HG03280 (cell line): ENCODE measurements around the gene KICS2.
"Not testable (repeated sequence)": the region's sequence is repeated elsewhere in the genome, so short reads cannot be mapped to it uniquely, and the experiment has no call there.

Experiments used
- ATAC-seq: cut with Tn5 transposase; IDR thresholded peaks from one replicate; pipeline ENCODE4 v1.9.1; 2021; ENCODE audit warnings: mild to moderate bottlenecking, moderate library complexity; ENCODE audit not compliant: unreplicated experiment

KICS2 gene

DNA sequence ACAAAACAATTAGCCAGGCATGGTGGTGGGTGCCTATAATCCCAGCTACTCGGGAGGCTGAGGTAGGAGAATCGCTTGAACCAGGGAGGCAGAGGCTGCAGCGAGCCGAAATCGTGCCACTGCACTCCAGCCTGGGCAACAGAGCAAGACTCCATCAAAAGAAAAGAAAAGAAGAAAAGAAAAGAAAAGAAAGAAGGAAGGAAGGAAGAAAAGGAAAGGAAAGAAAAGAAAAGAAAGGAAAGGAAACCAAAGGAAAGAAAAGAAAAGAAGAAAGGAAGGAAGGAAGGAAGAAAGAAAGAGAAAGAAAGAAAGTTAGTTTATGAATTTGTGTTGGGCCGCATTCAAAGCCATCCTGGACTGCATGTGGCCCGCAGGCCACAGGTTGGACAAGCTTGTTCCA lies 4.5 kb downstream of the KICS2 start:
- not testable (repeated sequence) for ATAC-seq

DNA sequence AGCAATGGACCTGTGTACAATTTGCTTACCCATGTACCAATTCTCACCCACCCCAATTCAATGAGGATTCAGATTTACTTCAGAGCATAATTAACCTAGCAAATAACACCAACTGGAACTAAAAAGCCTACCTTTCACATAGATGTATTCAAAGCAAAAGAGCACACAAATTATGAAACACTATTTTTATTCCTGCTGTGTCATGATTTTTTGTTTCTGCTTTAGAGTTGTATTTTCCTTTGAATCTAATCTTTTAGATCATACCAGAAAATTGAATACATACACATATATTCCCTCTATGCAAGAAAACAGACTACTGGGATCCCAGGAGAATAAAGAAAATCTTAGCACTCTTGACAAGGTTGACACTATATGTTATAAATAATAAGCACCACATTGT lies 5.9 kb downstream of the KICS2 start:
- no peak for ATAC-seq

- no peak for ATAC-seq
Measured at GRCh38 chr12:64212119-64212746, 9.9 kb downstream of the KICS2 start.

DNA sequence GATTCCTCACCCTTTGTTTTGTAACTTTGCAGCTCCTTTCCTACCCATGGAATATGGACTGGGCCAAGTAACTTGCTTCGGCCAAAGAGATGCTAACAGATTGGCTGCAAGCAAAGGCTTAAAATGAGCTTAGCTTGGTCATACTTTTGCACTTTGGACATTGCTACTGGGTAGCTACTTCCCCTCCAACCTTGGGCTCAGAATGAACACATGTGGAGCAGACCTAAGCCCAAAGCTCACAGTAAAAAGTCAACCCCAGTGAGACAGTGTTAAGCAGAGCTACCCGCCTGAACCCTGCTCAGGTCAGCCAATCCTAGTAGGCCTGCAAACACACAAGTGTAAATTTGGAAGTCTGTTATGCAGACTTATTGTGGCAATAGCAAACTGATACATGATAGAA lies 14.6 kb downstream of the KICS2 start:
- ATAC-seq: no peak

GRCh38 chr12:64205542-64205941 lies 16.6 kb downstream of the KICS2 start:
- ATAC-seq: no peak

GRCh38 chr12:64203775-64204174 lies 18.3 kb downstream of the KICS2 start:
- ATAC-seq: no peak

DNA sequence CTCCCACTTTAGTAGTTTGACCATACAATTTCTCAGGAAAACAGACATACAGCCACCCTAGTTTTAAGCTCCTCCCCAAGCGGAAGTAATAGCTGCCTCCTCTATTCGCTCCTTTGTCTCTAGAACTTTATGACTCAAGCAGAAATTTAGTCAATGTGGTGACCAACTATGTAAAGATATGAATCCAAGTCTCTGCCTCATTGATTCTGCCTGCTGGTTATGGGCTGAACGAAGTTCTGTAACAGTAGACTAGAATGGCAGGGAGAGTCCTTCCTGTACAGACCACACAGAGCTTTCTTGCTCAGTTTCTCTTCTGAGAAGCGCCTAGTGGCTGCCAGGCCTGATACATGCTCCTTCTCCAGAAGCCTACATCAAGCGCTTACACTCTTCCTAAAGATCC lies 19.1 kb downstream of the KICS2 start:
- no peak for ATAC-seq

DNA sequence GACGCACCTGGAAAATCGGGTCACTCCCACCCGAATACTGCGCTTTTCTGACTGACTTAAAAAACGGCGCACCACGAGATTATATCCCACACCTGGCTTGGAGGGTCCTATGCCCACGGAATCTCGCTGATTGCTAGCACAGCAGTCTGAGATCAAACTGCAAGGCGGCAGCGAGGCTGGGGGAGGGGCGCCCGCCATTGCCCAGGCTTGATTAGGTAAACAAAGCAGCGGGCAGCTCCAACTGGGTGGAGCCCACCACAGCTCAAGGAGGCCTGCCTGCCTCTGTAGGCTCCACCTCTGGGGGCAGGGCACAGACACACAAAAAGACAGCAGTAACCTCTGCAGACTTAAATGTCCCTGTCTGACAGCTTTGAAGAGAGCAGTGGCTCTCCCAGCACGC lies 26.3 kb downstream of the KICS2 start:
- not testable (repeated sequence) for ATAC-seq

DNA sequence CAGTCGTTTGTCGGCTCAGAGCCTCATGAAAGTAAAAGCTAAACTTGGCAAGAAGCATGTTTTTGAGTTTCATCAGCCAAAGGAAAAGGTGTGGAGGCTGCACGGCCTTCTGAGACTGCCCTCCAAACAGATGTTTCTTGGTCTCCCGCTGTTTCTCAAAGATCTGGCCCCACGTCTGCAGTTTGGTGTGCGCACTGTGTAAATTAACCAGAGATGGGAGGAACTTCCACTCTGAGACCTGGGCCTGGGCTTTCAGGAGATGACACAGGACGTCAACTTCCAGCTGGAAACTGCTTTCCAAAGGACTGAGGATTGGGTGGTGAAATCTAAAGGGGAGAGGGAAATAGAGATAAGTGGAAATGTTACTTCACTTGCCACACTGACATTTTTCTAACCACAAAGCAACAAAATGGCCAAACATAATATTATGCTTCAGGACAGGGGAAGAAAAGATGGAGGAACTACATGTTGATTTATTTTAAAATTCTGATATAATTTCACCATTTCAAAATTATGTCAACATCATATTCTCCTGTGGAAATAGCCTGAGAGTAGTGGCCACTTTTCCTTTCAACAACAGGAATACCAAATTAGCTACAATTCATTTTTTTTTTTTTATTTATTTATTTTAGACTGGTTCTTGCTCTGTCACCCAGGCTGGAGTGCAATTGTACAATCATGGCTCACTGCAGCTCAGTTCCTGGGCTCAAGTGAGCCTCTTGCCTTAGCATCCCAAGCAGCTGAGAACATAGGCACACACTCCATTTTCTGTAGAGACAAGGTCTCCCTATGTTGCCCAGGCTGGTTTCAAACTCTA lies 27.6 kb downstream of the KICS2 start:
- ATAC-seq: no peak

DNA sequence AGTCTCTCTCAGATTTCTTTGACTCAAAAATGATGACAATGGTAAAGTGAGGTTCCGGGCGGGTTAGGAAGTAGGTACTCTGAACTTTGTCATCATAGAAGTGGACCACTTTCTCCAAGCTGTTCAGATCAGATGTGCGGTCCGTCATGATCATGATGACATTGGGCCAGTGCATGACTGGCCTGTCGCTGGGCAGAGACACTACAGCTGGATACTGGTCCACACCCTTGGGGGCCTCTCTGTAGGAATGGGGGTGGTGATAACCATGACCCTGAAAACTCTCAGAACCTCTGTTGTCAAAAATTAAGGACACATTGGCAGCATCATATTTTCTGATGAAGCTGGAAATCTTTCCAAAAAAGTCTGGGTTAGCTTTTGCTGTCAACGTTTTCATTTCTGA lies 28.2 kb downstream of the KICS2 start:
- ATAC-seq: no peak

DNA sequence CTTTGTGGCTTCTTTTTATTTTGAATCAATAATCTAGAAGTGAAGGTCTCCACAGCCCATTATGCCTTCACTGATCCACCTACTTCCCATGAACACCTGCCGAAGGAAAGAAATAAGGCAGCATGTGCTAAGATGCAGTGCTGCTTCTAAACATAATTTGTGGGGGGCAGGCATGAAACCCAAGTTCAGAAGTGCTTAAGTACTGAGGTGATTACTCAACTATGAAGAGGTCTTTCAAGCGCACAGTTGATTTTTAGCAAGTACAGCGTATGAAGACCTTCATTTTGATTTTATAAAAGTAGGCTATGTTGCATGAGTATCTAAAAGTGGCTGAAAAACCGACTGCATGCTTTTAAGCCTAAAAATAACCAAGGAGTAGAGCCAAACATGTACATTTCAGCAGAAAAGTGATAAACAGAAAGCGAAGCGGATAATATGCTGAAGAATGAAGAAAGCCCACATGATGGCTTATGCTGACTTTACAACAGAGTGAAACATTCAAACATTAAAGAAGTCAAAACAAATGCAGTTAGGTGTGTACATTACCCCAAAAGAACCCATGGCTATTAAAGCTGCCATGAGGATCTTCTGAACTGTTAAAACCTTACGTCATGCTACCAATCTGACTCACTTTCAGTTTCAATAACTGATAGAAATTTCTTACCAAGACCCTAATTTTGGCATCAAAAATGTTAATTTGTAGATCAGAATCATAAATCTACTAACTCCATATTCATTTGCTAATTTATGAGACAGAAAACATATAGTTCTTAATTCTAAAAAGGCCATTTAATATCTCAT lies 29.3 kb downstream of the KICS2 start:
- peak; percentile 87 for ATAC-seq

GRCh38 chr12:64190140-64190539 lies 32.0 kb downstream of the KICS2 start:
- no peak for ATAC-seq

DNA sequence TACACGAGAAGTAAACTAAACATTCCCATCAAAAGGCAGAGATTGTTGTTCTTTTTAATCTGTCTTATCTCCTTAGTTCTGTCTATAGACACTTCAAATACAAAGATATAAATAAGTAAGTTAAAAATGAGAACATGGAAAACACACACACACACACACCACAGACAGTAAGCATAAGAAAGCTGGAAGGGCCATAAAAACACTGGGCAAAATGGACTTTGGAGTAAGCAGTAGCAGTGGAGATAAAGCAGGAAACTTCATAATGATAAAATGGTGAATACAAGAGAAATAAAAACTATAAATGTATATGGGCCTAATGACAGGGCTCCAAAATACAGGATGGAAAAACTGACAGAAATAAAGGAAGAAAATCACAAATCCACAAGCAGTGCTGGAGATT lies 32.6 kb downstream of the KICS2 start:
- ATAC-seq: no peak

DNA sequence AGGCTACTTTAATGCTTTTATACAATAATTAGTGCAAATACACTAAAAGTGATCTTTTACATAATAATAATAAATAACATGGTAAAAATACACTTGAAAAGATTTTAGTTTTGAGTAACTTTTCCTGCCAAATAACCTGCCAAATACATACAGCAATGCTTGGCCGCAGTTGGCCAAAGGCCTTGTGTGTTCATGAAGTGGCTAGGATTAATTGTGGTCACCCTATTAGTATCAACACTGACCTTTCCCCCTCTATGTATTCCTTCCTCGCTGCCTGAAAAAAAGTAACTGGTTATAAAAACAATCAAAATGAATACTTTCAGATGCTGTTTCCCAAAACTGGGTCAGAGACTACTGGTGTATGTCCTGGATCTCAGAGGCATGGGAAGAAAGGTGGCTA lies 34.3 kb downstream of the KICS2 start:
- no peak for ATAC-seq

DNA sequence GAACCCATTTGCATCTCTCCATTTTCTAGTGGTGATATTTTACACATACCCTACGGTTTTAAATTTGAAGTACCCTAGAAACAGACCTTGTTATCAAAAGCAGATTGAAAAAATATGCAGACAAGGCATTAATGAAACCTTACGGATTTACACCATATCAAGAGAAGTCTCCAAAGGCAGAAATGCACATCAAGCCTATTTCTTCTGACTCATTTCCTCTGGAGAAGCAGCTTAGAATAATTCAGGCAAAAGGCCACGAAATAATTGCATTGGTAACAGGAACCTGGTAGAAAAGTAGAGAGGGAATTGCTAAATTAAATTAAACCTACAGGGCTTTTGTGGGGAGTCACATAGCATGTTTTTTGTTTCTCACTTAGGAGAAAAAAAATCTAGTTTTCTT lies 34.7 kb downstream of the KICS2 start:
- peak; percentile 8 for ATAC-seq

DNA sequence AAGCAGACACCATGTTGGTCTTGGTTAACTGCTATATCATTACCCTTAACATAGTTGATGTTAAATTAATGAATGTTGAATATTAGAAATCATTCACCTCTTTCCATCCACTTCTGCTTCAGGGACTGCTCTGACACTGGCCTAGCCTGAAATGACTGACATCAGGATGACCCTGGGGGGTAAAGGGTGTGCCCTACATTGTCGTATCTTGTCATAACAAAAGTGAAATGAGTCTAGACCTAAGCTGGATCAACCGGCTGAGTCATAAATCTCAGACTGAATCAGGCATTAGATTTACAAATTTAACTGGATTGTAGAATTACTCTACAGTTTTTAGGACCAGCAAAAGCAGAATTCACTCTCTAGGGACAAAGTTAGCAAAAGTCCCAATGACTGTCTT lies 35.3 kb downstream of the KICS2 start:
- ATAC-seq: peak; percentile 91

DNA sequence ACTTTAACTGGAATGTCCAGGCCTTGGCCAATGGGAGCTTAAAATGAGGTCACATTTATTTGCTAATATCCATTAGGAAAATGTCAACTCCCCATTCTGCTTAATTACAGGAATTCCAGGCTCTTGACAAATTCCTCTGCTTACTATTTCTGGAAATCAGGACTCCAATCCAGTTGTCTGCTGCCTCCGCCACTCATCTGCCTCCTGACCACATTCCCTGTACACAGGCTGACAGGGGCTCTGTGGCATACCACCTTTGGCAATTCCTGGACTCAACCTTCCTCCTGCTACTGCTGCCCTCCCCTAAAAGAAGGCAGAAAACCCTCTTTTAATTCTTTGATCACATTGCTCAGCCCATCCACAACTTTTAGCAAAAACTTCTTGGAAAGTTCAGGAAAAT lies 37.9 kb downstream of the KICS2 start:
- ATAC-seq: no peak

DNA sequence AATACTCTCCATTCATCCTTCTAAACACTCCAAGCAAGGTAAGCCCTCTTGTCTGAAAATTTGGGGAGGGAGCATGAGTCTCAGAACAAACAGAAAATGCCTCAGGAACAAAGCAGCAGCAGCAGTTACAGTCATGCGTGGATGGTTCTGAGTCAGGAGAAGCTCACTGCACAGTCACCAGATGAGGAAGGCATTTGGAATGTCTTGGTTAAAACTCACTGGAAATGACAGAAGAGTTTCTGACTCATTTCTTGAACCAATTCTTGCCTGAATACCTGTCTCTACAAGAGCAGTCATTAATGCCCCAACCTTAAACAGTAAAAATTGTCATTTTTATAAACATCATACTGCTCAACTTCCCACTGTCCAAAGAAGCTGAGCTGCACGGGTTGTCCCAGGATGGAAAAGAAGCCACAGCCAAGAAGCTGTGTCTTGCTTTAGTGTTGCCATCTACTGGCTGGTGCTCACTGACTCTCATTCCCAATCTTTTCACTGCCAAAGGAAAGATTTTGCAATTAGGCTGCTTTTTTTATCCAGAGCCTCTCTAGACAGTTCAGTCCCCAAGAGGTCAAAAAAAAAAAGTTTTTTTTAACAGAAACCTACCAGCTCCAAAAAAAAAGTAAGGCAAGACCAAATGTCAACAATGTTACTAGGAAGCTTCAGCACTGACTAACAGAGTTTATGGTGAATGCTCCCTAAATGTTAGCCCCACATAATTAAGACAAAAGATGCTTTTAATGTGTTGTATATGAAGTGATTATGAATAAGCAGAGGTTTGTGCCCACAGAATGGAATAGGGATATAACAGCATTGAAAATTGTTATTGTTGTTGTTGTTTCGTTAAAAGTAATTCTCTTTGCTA lies 40.4 kb downstream of the KICS2 start:
- no peak for ATAC-seq

DNA sequence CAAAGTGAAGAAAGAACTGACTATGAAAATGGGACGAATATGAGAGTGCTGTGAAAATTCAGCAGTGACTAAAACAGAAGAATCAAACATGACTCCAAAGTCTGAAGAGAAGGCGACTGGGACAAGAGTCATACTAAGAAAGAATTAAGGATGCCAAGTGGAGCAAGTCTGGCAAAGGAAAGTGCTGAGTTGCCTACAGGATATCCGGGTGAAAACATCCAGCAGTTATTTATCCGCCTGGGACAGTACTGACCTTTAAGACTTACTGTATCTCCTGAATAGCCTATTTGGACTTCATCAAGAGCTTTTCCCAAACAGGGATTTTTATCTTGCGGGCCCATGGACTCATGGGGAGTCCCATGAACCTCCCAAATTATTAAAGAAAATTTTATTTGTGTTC lies 41.1 kb downstream of the KICS2 start:
- ATAC-seq: no peak

DNA sequence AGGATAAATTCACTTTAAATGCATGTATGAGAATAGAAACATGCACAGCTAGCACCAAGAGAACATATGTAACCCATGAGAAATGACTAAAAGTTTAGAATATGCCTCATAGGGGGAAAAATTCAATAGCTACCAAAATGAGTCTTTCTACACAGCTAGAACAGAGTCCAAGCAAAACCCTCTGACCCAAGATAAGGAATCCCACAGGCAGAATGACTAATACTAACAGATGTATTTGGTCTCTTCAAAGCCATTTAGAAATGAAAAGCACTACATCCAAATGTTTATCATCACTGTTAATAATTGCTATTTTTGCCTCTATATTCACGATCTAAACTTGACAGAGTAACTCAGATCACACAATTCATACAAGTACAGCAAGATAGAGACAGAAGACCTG lies 44.0 kb downstream of the KICS2 start:
- ATAC-seq: no peak

GRCh38 chr12:64177001-64177400 lies 45.1 kb downstream of the KICS2 start:
- no peak for ATAC-seq
